GM12891 (cell line): ENCODE data around the gene PIAS3.
"Not testable (repeated sequence)": the region's sequence is repeated elsewhere in the genome, so short reads cannot be mapped to it uniquely, and the experiment has no call there.

Experiments
- POLR2A ChIP-seq: IDR thresholded peaks from 2 replicates; pipeline ENCODE4 v1.6.1; 2011; ENCODE audit warnings: low read depth, low read length, control low read depth
- POLR2AphosphoS5 ChIP-seq: IDR thresholded peaks from 2 replicates; pipeline ENCODE4 v1.6.1; 2011; ENCODE audit warnings: low read depth, low read length, control low read depth
- POU2F2 ChIP-seq: IDR thresholded peaks from 2 replicates; pipeline ENCODE4 v1.6.1; 2011; ENCODE audit warnings: low read depth, mild to moderate bottlenecking, control low read depth, low read length, moderate library complexity
- SPI1 ChIP-seq: IDR thresholded peaks from 2 replicates; pipeline ENCODE4 v1.6.1; 2011; ENCODE audit warnings: low read depth, low read length, control low read depth
- TAF1 ChIP-seq: IDR thresholded peaks from 2 replicates; pipeline ENCODE4 v1.6.1; 2011; ENCODE audit warnings: low read depth, low read length, control low read depth

DNA sequence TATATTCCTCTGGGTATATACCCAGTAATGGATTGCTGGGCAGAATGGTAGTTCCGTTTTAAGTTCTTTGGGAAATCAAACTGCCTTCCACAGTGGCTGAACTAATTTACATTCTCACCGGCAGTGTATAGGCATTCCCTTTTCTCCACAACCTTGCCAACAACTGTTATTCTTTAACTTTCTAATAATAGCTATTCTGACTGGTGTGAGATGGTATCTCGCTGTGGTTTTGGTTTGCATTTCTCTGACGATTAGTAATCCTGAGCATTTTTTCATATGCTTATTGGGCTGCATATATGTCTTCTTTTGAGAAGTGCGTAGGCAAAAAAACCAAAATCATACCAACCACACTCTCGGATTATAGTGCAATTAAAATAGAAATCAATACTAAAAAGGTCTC is 40.8 kb downstream of the PIAS3 start:
- not testable (repeated sequence) for TF ChIP-seq POLR2A, POLR2AphosphoS5, TAF1, SPI1, POU2F2
